CD4-positive, alpha-beta T cell (primary cell): ENCODE results near the gene LHX4. TPM values are rescaled to one million over a fixed set of nuclear protein-coding genes. Genes with fewer than 3 reads are reported as not detected.

Source experiments
- ATAC-seq: fragments of 200-7000 bp; cut with Tn5 transposase; one replicate; pipeline ENCODE4 v1.10.0; 2022; ENCODE audit warnings: mild to moderate bottlenecking; ENCODE audit not compliant: poor library complexity
- CTCF ChIA-PET: fragments of 350-600 bp; sonication (Branson Sonifier 250); formaldehyde crosslinking; loops from one replicate; lab custom pipeline; 2021; ENCODE audit warnings: antibody characterized with exemption, inconsistent platforms; lab: Charles Lee
- POLR2A ChIA-PET: fragments of 350-600 bp; sonication (Branson Sonifier 250); formaldehyde crosslinking; loops from one replicate; lab custom pipeline; 2021; ENCODE audit warnings: antibody characterized with exemption, inconsistent platforms; lab: Charles Lee
- DNase-seq, 14 experiments: peaks; one replicate each; pipeline ENCODE4 v3.0.0-alpha.2; 2013 to 2020; ENCODE audit warnings: mixed read lengths in 2 of 14
- H3K27ac ChIP-seq, 2 donors: one replicate each; pipeline versions ENCODE4 v1.5.1 to v1.7.0; 2013; ENCODE audit warnings: low read length in 2 of 2, low read depth in 1 of 2, mild to moderate bottlenecking in 1 of 2
- H3K27me3 ChIP-seq, 2 experiments: 1 replicate in 1 of 2; 2 replicates in 1 of 2; pipeline versions ENCODE4 v1.6.1 to v1.7.0; 2013; ENCODE audit warnings: low read length in 2 of 2, control low read depth in 1 of 2, mild to moderate bottlenecking in 1 of 2, moderate library complexity in 1 of 2; ENCODE audit not compliant: insufficient read depth in 2 of 2, control insufficient read depth in 1 of 2
- H3K36me3 ChIP-seq: one replicate; pipeline ENCODE4 v1.6.1; 2013; ENCODE audit warnings: low read length, control low read depth; ENCODE audit not compliant: insufficient read depth
- H3K4me1 ChIP-seq: one replicate; pipeline ENCODE4 v1.6.1; 2013; ENCODE audit warnings: low read length, control low read depth; ENCODE audit not compliant: insufficient read depth
- H3K4me3 ChIP-seq: one replicate; pipeline ENCODE4 v1.5.1; 2013; ENCODE audit warnings: mild to moderate bottlenecking, low read length, moderate library complexity
- H3K9me3 ChIP-seq, 2 experiments: 1 replicate in 1 of 2; 2 replicates in 1 of 2; pipeline versions ENCODE4 v1.6.1 to v1.7.0; 2013; ENCODE audit warnings: low read length in 2 of 2, mild to moderate bottlenecking in 2 of 2, control low read depth in 1 of 2, moderate library complexity in 1 of 2; ENCODE audit not compliant: control insufficient read depth in 1 of 2, insufficient read depth in 1 of 2
- H3K27ac Mint-ChIP-seq: one replicate; pipeline ENCODE4 v1.8.0; 2020; ENCODE audit warnings: mixed read lengths
- H3K27me3 Mint-ChIP-seq: one replicate; pipeline ENCODE4 v1.8.0; 2021; ENCODE audit warnings: mixed read lengths
- H3K36me3 Mint-ChIP-seq: one replicate; pipeline ENCODE4 v1.8.0; 2021; ENCODE audit warnings: low read depth, mixed read lengths
- H3K4me1 Mint-ChIP-seq: one replicate; pipeline ENCODE4 v1.8.0; 2021; ENCODE audit warnings: low read depth, mixed read lengths
- H3K4me3 Mint-ChIP-seq: one replicate; pipeline ENCODE4 v1.8.0; 2020; ENCODE audit warnings: mild to moderate bottlenecking, mixed read lengths
- H3K9me3 Mint-ChIP-seq: one replicate; pipeline ENCODE4 v1.8.0; 2020; ENCODE audit warnings: mixed read lengths
- intact Hi-C, 2 experiments: fragments of 100-400 bp; cut with DNase I in 1 of 2; cut with micrococcal nuclease in 1 of 2; formaldehyde crosslinking; loops; one replicate each; pipeline versions ENCODE4 v1.15.1 to v1.9.0; 2023 to 2025; cut with DNase I, micrococcal nuclease
- total RNA-seq, 174 experiments: library from RNA in 2 of 174; stranded (reverse) in 2 of 174; gene quantifications; one replicate each; pipeline ENCODE4 v1.2.3 and lab custom pipeline; 2021 to 2026
- TF ChIP-seq, protein P1 (sequence below): fragments of 200-600 bp; IDR thresholded peaks from one replicate; pipeline ENCODE4 v1.8.0; 2022; ENCODE audit warnings: antibody characterized with exemption, mild to moderate bottlenecking

LHX4 gene
- total RNA-seq, 2 experiments from 2014 or later, result 0.03 TPM; not detected in 1

GRCh38 chr1:180261524-180262155, 31.6 kb downstream of the LHX4 start:
- no peak overlapping the region for H3K4me3 Mint-ChIP-seq
- intact Hi-C loops, result no loop called here
- no peak overlapping the region for H3K27ac Mint-ChIP-seq
- TF ChIP-seq, protein P1, sequence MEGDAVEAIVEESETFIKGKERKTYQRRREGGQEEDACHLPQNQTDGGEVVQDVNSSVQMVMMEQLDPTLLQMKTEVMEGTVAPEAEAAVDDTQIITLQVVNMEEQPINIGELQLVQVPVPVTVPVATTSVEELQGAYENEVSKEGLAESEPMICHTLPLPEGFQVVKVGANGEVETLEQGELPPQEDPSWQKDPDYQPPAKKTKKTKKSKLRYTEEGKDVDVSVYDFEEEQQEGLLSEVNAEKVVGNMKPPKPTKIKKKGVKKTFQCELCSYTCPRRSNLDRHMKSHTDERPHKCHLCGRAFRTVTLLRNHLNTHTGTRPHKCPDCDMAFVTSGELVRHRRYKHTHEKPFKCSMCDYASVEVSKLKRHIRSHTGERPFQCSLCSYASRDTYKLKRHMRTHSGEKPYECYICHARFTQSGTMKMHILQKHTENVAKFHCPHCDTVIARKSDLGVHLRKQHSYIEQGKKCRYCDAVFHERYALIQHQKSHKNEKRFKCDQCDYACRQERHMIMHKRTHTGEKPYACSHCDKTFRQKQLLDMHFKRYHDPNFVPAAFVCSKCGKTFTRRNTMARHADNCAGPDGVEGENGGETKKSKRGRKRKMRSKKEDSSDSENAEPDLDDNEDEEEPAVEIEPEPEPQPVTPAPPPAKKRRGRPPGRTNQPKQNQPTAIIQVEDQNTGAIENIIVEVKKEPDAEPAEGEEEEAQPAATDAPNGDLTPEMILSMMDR, result no peak
- H3K36me3 Mint-ChIP-seq, result no peaks in the 10 kb centered on the region
- ChIA-PET CTCF (no interaction called here), POLR2A (no interaction called here)
- no peaks in the 10 kb centered on the region for H3K36me3 ChIP-seq
- ATAC-seq (no peak), DNase-seq (no peak)
- H3K27ac ChIP-seq, result no peak overlapping the region
- H3K9me3 ChIP-seq, result no peaks in the 10 kb centered on the region
- peaks cover 4 to 9% of the 10 kb centered on the region in 2 experiments for H3K27me3 ChIP-seq
- no peaks in the 10 kb centered on the region for H3K9me3 Mint-ChIP-seq
- H3K4me1 Mint-ChIP-seq, result no peaks in the 10 kb centered on the region
- H3K4me1 ChIP-seq, result no peaks in the 10 kb centered on the region
- H3K4me3 ChIP-seq, result no peak overlapping the region
- peaks cover 19% of the 10 kb centered on the region for H3K27me3 Mint-ChIP-seq

DNA sequence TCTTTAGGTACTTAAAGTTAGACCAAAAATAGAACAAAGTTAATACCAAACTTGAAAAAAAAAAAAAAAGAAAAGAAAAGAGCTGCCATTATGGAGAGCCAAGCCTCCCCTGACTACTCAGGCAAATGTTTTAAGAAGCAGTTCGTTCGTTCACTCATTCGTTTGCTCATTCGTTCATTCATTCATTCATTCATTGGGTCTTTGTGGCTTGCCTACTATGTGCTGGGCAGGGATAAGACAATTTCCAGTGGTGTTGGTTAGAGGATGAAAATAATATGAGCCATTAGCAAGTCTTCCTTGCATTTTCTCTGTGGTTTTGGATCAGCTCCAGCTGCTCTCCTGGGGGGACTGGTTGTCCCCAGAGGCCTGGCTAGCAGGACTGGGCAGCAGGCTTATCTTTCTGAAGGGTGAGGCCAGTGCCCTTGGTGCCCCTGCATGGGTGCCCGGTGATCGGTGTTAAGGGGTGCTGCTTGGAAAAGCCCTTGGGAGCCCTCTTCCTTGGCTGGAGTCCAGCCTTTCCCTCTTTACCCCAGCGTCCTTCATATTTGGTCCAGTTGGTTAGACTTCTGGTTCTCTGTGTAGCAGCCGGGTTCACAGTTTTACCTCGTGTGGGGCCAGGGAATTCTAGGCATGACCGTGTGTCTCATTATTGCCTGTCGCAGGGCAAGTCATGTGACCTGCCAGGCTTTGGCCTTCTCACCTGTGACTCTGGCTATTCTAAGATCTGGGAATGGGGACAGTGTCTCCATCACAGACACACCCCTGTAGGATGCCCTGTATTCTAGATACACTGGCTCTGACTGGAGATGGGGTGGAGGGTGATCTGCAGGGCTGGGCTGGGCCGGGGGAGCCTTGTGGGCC, 32.8 kb downstream of the LHX4 start:
- H3K27ac ChIP-seq, result no peak overlapping the region
- ATAC-seq (no peak), DNase-seq (no peak)
- no peaks in the 10 kb centered on the region for H3K4me1 ChIP-seq
- no peak overlapping the region for H3K4me3 Mint-ChIP-seq
- peaks cover 7% of the 10 kb centered on the region for H3K27me3 Mint-ChIP-seq
- no peaks in the 10 kb centered on the region for H3K36me3 ChIP-seq
- no peaks in the 10 kb centered on the region for H3K9me3 ChIP-seq
- no peaks in the 10 kb centered on the region for H3K36me3 Mint-ChIP-seq
- H3K9me3 Mint-ChIP-seq, result no peaks in the 10 kb centered on the region
- H3K4me3 ChIP-seq, result no peak overlapping the region
- POLR2A ChIA-PET, result no interaction called here
- peaks cover 2 to 5% of the 10 kb centered on the region in 2 experiments for H3K27me3 ChIP-seq
- H3K27ac Mint-ChIP-seq, result no peak overlapping the region
- CTCF ChIA-PET, result no interaction called here
- TF ChIP-seq, protein P1, result no peak
- intact Hi-C loops, result no loop called here
- H3K4me1 Mint-ChIP-seq, result no peaks in the 10 kb centered on the region

GRCh38 chr1:180264595-180264994, 34.5 kb downstream of the LHX4 start:
- Mint-ChIP-seq H3K27ac (no peak overlapping the region), H3K9me3 (no peaks in the 10 kb centered on the region), H3K27me3 (no peaks in the 10 kb centered on the region), H3K4me3 (no peak overlapping the region), H3K4me1 (no peaks in the 10 kb centered on the region), H3K36me3 (no peaks in the 10 kb centered on the region)
- no peak overlapping the region for H3K4me3 ChIP-seq
- ChIA-PET CTCF (no interaction called here), POLR2A (no interaction called here)
- DNase-seq (no peak), ATAC-seq (no peak)
- H3K27me3 ChIP-seq, result peaks cover 0 to 5% of the 10 kb centered on the region in 2 experiments
- TF ChIP-seq, protein P1, result no peak
- H3K4me1 ChIP-seq, result no peaks in the 10 kb centered on the region
- no peak overlapping the region for H3K27ac ChIP-seq
- intact Hi-C loops, result no loop called here
- no peaks in the 10 kb centered on the region for H3K9me3 ChIP-seq
- H3K36me3 ChIP-seq, result no peaks in the 10 kb centered on the region
